NB4 (cell line): Measurements from ENCODE around the gene THEMIS.
"Not testable (repeated sequence)": the region's sequence is repeated elsewhere in the genome, so short reads cannot be mapped to it uniquely, and the experiment has no call there.

Experiments
- CTCF ChIP-seq: IDR thresholded peaks from one replicate; pipeline ENCODE4 v1.5.1; 2012; ENCODE audit warnings: low read depth, low read length
- MYC ChIP-seq: IDR thresholded peaks from 2 replicates; pipeline ENCODE4 v1.6.1; 2011; ENCODE audit warnings: low read depth, low read length
- POLR2A ChIP-seq: IDR thresholded peaks from 2 replicates; pipeline ENCODE4 v1.6.1; 2011; ENCODE audit warnings: mild to moderate bottlenecking; ENCODE audit not compliant: insufficient read length; ENCODE audit errors: extremely low read depth
- TF ChIP-seq, protein P1 (sequence below): IDR thresholded peaks from 2 replicates; pipeline ENCODE4 v1.6.1; 2011; ENCODE audit warnings: low read depth, low read length

- TF ChIP-seq CTCF, POLR2A, MYC: not testable (repeated sequence)
- TF ChIP-seq, protein P1, sequence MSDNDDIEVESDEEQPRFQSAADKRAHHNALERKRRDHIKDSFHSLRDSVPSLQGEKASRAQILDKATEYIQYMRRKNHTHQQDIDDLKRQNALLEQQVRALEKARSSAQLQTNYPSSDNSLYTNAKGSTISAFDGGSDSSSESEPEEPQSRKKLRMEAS: not testable (repeated sequence)
Observed at GRCh38 chr6:127926441-127926840, 25.6 kb upstream of the THEMIS start.
